ENCODE data around the gene QRFPR.
"Not testable (repeated sequence)": the region's sequence is repeated elsewhere in the genome, so short reads cannot be mapped to it uniquely, and the experiment has no call there.

DNA sequence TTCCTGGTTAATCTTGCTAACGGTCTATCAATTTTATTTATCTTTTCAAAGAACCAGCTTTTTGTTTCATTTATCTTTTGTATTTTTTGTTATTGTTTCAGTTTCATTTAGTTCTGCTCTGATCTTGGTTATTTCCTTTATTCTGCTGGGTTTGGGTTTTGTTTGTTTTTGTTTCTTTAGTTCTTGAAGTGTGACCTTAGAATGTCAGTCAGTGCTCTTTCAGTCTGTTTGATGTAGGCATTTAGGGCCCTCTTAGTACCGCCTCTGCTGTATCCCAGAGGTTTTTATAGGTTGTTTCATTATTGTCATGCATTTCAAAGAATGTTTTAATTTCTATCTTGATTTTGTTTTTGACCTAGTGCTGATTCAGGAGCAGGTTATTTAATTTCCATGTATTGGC lies 27.7 kb upstream of the QRFPR start:
- TF ChIP-seq, protein P1, sequence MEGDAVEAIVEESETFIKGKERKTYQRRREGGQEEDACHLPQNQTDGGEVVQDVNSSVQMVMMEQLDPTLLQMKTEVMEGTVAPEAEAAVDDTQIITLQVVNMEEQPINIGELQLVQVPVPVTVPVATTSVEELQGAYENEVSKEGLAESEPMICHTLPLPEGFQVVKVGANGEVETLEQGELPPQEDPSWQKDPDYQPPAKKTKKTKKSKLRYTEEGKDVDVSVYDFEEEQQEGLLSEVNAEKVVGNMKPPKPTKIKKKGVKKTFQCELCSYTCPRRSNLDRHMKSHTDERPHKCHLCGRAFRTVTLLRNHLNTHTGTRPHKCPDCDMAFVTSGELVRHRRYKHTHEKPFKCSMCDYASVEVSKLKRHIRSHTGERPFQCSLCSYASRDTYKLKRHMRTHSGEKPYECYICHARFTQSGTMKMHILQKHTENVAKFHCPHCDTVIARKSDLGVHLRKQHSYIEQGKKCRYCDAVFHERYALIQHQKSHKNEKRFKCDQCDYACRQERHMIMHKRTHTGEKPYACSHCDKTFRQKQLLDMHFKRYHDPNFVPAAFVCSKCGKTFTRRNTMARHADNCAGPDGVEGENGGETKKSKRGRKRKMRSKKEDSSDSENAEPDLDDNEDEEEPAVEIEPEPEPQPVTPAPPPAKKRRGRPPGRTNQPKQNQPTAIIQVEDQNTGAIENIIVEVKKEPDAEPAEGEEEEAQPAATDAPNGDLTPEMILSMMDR (IDR thresholded peaks at IDR 0.05; ENCODE audit: low read depth, low read length), result not testable (repeated sequence)
- not testable (repeated sequence) for TF ChIP-seq EZH2phosphoT487 (IDR thresholded peaks at IDR 0.05; ENCODE audit: low read depth)

All from OCI-LY3 (cell line).